IPS-18c (cell line): Measurements from ENCODE around the gene SMIM35.

ENCODE experiments used
- H3K4me3 ChIP-seq: 2 replicates; pipeline ENCODE4 v1.7.0; 2013; ENCODE audit warnings: low read depth, mild to moderate bottlenecking, low read length, moderate library complexity; ENCODE audit not compliant: insufficient read depth
- H3K9me3 ChIP-seq: one replicate; pipeline ENCODE4 v1.6.1; 2013; ENCODE audit warnings: mild to moderate bottlenecking, low read length, moderate library complexity; ENCODE audit not compliant: control insufficient read depth, insufficient read depth

The SMIM35 gene

GRCh38 chr11:118004543-118005223 lies 82.1 kb downstream of the SMIM35 start:
- Histone ChIP-seq H3K4me3 (no peak overlapping the region), H3K9me3 (no peaks in the 10 kb centered on the region)

- H3K9me3 ChIP-seq, result no peaks in the 10 kb centered on the region
- no peak overlapping the region for H3K4me3 ChIP-seq
These were observed 83.3 kb downstream of the SMIM35 start for GRCh38 chr11:118003456-118003855.

GRCh38 chr11:118002541-118003423 lies 84.0 kb downstream of the SMIM35 start:
- no peaks in the 10 kb centered on the region for H3K9me3 ChIP-seq
- H3K4me3 ChIP-seq, result no peak overlapping the region

GRCh38 chr11:118002010-118002540 lies 84.7 kb downstream of the SMIM35 start:
- no peak overlapping the region for H3K4me3 ChIP-seq
- no peaks in the 10 kb centered on the region for H3K9me3 ChIP-seq

GRCh38 chr11:118001494-118001971 lies 85.2 kb downstream of the SMIM35 start:
- Histone ChIP-seq H3K4me3 (no peak overlapping the region), H3K9me3 (no peaks in the 10 kb centered on the region)

GRCh38 chr11:118000850-118001228 lies 85.9 kb downstream of the SMIM35 start:
- Histone ChIP-seq H3K4me3 (no peak overlapping the region), H3K9me3 (no peaks in the 10 kb centered on the region)

GRCh38 chr11:118000067-118000849 lies 86.5 kb downstream of the SMIM35 start:
- no peak overlapping the region for H3K4me3 ChIP-seq
- H3K9me3 ChIP-seq, result no peaks in the 10 kb centered on the region

- H3K9me3 ChIP-seq, result no peaks in the 10 kb centered on the region
These were observed 87.3 kb downstream of the SMIM35 start for GRCh38 chr11:117999354-117999993.

GRCh38 chr11:117998664-117999353 lies 88.0 kb downstream of the SMIM35 start:
- Histone ChIP-seq H3K4me3 (no peak overlapping the region), H3K9me3 (no peaks in the 10 kb centered on the region)

More at GRCh38 chr11:117999354-117999993, 87.3 kb downstream of the SMIM35 start:
- no peak overlapping the region for H3K4me3 ChIP-seq

GRCh38 chr11:117997823-117998579 lies 88.8 kb downstream of the SMIM35 start:
- Histone ChIP-seq H3K9me3 (no peaks in the 10 kb centered on the region), H3K4me3 (no peak overlapping the region)

GRCh38 chr11:117997406-117997805 lies 89.4 kb downstream of the SMIM35 start:
- H3K9me3 ChIP-seq, result no peaks in the 10 kb centered on the region
- H3K4me3 ChIP-seq, result no peak overlapping the region

- Histone ChIP-seq H3K9me3 (no peaks in the 10 kb centered on the region), H3K4me3 (no peak overlapping the region)
These were observed 90.7 kb downstream of the SMIM35 start for GRCh38 chr11:117996058-117996457.

GRCh38 chr11:117995472-117995871 lies 91.3 kb downstream of the SMIM35 start:
- Histone ChIP-seq H3K9me3 (no peaks in the 10 kb centered on the region), H3K4me3 (no peak overlapping the region)

- H3K9me3 ChIP-seq, result no peaks in the 10 kb centered on the region
- no peak overlapping the region for H3K4me3 ChIP-seq
These were observed 92.6 kb downstream of the SMIM35 start for GRCh38 chr11:117993988-117994745.

GRCh38 chr11:117992620-117993019 lies 94.1 kb downstream of the SMIM35 start:
- Histone ChIP-seq H3K4me3 (no peak overlapping the region), H3K9me3 (no peaks in the 10 kb centered on the region)
